GM19351 (cell line): ENCODE data around the gene CAP2.
"Not testable (repeated sequence)": the region's sequence is repeated elsewhere in the genome, so short reads cannot be mapped to it uniquely, and the experiment has no call there.

Experiments
- ATAC-seq: cut with Tn5 transposase; IDR thresholded peaks from one replicate; pipeline ENCODE4 v1.9.1; 2021; ENCODE audit warnings: mild to moderate bottlenecking, moderate library complexity; ENCODE audit not compliant: unreplicated experiment

CAP2 gene

GRCh38 chr6:17439243-17439993 lies 46.0 kb downstream of the CAP2 start:
- ATAC-seq = no peak

DNA sequence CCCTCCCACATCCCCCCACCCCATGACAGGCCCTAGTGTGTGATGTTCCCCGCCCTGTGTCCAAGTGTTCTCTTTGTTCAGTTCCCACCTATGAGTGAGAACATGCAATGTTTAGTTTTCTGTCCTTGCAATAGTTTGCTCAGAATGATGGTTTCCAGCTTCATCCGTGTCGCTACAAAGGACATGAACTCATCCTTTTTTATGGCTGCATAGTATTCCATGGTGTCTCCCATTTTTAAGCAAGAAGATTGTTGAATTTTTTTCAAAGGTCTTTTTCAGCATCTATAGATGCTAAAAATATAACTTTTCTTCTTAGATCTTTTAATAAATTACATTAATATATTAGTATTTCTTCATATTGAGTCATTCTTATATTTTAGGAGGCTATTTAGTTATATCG lies 47.4 kb downstream of the CAP2 start:
- not testable (repeated sequence) for ATAC-seq

DNA sequence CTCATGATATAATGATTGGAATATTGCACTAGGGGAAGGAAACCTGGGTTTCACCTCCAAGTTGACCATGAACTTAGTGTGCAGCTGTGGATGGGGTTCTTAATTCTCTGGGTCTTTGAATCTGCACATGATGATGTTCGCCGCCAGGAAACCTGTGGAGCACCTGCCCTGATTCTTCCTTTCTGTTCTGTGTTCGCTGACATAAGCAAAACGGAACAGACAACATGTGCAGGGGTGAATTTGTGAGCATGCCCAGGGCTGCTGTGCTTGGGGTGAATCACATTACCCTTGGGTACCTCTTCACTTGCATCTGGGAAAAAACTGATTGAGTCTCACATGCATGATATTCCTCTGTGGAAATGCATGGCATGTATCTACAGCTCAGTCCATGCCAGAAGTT lies 48.8 kb downstream of the CAP2 start:
- no peak for ATAC-seq

DNA sequence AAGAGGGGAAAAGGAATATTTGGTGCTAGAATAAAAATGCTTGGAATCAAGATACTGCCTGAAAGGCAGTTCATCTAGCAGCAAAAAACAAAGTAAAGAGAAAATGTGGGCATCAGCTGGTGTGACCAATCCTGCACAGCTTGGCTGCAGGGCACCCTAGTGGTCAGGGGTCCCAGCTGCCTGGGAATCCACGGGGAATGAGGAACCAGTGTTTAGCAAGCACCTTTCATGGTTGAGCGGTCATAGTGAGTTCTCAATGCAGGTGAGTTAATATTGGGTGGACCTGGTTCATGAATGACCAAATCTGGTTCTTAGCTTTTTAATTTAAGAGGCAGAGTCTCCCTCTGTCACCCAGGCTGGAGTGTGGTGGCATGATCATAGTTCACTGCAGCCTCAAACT lies 53.3 kb downstream of the CAP2 start:
- peak; percentile 33 for ATAC-seq

DNA sequence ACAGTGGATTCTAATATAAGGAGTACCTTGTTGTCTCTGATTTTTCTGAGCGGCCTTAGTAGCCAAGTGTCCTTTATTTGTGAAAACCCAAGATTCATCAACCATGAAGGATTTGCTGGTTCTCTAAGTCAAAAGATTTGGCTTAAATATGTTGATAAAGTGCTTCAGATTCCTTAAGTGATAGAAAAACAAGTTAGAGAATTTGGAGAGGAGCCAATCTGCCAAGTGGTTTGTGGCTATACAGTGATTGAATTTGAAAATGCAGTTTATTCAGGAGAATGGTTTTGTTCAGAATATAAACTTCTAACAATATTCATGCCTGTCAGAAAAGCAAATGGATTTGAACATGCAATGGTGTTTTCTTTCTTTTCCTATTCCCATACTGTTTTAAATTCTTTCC lies 54.8 kb downstream of the CAP2 start:
- ATAC-seq = no peak

- no peak for ATAC-seq
Observed at GRCh38 chr6:17450397-17450796, 57.0 kb downstream of the CAP2 start.

- ATAC-seq = no peak
Observed at GRCh38 chr6:17450832-17451231, 57.4 kb downstream of the CAP2 start.

- ATAC-seq = no peak
Observed at GRCh38 chr6:17452096-17452495, 58.7 kb downstream of the CAP2 start.

DNA sequence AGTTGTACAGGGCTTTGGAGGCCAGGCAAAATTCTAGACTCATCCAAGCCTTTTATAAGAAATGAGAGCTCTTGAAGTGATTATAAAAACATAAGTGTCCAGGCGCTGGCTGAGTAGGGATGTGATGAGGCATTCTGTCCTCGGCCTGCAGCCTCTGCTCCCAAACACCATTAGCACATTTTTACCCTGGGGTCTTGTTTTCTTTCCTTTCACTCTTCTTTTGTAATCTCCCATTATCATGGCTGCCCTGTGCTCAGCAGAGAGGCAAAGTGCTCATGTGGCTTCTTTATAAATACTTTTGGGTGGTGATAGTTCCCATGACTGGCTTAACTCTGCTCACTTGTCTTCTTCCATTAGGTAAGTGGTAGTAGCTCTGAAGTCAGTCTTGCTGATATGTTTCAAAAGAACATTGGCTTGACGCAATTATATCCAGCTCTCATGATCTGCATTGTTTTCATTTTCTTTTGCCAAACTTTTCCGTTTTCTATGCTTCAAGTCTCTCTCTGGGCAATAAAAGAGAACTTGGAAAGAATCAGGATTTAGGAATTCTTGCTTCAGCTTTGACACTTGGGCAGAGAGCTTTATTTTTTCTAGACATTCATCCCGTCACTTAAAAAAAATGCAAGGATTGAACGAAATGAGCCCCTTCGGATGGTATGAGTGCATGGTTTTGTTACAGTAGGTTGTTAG lies 61.1 kb downstream of the CAP2 start:
- no peak for ATAC-seq

- ATAC-seq = no peak
Observed at GRCh38 chr6:17455919-17456318, 62.5 kb downstream of the CAP2 start.

DNA sequence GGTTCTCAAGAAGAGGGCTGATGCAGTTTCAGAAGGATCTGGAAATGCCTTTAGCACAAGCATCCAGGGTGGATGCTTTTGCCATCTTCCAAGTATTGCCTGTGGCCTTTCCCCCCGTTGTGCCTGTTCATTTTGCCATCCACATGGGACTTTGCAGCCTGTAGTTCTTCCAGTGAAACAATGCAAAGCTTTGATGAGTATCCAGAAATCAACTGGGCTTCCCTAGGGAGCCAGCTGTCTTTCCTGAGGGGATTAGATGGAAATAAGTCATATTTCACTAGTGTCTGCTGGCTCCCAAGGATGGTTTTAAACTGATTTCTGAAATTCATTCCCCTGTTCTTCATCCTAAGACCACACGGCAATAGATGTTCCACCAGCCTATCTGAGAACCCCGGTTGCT lies 63.3 kb downstream of the CAP2 start:
- ATAC-seq = no peak

DNA sequence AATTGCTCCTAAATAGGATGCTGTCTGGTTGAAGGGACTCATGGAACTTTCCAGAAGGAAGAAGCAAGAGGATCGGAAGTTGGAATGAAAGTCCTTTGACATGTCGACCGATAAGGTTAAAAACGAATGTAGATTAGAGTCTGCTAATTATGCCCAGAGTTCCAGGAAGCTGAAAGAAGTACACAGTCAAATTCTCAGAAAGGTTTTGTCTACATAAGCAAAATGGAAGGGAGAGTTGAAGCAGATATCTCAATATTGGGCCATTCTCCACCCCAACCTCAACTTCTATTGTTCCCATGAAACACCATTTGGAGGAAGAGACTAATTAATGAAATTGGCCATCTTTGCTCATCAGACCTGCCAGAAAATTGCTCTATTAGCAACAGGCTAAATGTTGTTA lies 64.0 kb downstream of the CAP2 start:
- ATAC-seq = no peak

GRCh38 chr6:17457956-17458355 lies 64.6 kb downstream of the CAP2 start:
- no peak for ATAC-seq

DNA sequence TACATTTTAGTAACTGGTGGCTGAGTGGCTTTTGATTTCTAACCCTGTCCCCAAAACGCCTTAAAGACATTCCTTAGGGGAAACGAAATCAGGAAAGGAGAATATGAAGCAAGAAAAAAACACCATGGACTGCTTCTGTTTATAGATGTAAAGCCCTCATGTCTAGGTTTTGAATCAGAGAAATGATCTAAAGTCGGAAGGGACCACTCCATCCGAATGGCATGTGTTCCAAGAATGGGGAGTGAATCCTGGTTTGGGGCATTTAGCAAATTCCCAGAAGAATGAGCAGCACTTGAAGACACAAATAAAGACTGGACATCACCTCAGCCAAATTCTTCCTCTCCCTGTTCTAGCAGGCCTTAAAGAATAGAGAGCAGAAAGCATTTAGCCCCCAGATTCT lies 65.6 kb downstream of the CAP2 start:
- no peak for ATAC-seq

- ATAC-seq = no peak
Observed at GRCh38 chr6:17460862-17461261, 67.5 kb downstream of the CAP2 start.

DNA sequence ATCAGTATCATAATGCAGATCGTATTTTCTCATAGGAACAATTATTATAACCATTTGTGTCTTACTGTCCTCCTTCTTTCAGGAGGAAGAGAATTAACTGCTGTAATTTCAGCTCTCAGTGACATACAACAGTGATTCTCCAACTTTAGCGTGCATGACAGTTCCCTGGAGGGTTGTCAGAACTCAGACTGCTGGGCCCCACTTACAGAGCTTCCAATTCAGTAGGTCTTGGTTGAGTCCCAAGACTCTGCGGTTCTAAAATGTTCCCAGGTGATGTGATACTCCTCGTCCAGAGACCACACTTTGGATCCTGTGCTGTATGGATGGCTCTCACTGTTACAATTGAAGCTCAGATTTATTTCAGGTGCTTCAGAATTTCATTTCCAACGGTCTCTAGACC lies 72.8 kb downstream of the CAP2 start:
- ATAC-seq = no peak

- ATAC-seq = no peak
Observed at GRCh38 chr6:17466707-17467106, 73.3 kb downstream of the CAP2 start.

- no peak for ATAC-seq
Observed at GRCh38 chr6:17469006-17469832, 75.8 kb downstream of the CAP2 start.

DNA sequence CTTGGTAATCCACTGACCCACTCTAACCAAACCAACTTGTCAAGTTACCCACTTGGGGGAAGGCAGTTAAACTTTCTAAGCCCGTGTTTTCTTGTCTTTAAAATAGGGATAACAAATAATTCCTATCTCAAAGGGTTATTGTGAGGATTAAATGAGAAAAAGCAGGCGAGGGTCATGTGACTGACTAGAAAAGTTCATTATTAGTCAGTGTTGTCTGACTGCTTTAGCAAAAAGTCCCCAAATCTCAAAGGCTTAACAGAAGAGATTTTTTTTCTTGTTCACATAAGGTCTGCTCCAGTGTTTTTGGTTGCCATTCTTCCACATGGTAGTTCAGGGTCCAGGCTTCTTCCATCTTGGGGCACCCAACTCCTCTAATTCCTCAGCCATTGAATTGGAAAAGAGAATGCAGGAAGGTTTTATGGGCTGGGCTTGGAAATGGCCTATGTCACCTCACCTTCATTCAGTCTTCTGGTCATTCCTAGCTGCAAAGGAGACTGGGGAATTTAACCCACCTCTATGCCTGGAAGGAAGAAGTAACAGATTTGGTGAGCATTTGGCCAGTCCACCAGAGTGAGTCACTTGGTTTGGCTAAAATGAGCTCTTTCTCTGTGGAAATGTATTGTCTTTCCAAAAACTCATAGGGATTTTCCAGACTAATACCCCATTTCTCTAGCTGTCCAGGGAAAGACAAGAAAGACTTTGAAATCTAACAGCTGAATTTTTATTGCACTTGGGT lies 77.0 kb downstream of the CAP2 start:
- no peak for ATAC-seq

GRCh38 chr6:17470938-17471327 lies 77.5 kb downstream of the CAP2 start:
- no peak for ATAC-seq

DNA sequence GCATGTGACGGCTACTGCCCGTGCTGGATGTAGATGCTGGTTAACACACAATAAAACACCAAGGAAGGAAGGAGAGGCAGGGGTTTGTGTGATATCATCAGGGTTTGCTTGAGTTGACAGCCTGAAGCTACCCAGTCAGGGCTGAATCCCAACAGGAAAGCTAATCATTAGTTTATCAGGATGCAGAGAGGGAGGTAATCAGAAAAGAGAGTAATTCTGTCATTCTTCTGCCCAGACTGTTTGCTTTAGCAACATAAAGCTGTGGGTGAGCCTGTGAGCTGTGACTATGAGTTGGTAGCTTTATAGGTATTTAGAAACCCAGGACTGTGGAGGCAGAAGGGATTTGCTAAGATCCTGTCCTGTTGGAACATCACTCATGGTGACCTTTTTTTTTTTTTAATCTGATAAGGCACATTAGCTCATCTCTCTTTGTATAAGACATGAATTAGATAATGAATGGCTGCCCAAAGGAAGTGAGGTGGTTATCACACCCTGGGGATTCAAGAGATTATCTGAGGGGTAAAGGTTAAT lies 79.3 kb downstream of the CAP2 start:
- no peak for ATAC-seq
